HEK293 (cell line): ENCODE results near the gene DIS3L.
A peak's percentile ranks its signal among the peaks of the same experiment; 100 is the strongest.

Source experiments
- CTCF ChIA-PET: fragments of 350-600 bp; formaldehyde crosslinking; extraction: SDS; loops from one replicate; lab custom pipeline; 2021; ENCODE audit warnings: antibody characterized with exemption; lab: Yijun Ruan, JAX
- POLR2A ChIA-PET: fragments of 300-600 bp; formaldehyde crosslinking; extraction: SDS; loops from one replicate; lab custom pipeline; 2020; ENCODE audit warnings: antibody characterized with exemption, inconsistent platforms; lab: Yijun Ruan, JAX
- H3K27ac ChIP-seq: fragments of 200-500 bp; sonication (Bioruptor generic); 2 replicates; pipeline ENCODE4 v1.5.1; 2014; ENCODE audit warnings: low read depth, low read length, control low read depth, inconsistent platforms; ENCODE audit errors: extremely low read depth
- H3K36me3 ChIP-seq, 2 experiments: fragments of 200-500 bp in 1 of 2; sonication (Bioruptor generic) in 1 of 2; 1 replicate in 1 of 2; 2 replicates in 1 of 2; pipeline ENCODE4 v1.5.1; 2014 to 2017; ENCODE audit warnings: inconsistent platforms in 2 of 2, low read length in 2 of 2; ENCODE audit not compliant: control insufficient read depth in 2 of 2, insufficient read depth in 1 of 2
- H3K4me1 ChIP-seq: fragments of 200-500 bp; sonication (Bioruptor generic); 2 replicates; pipeline ENCODE4 v1.5.1; 2014; ENCODE audit warnings: mild to moderate bottlenecking, low read length, inconsistent platforms; ENCODE audit not compliant: control insufficient read depth, insufficient read depth
- H3K4me3 ChIP-seq: 2 replicates; pipeline ENCODE4 v1.5.1; 2011; ENCODE audit warnings: low read depth, mild to moderate bottlenecking, control low read depth, low read length, moderate library complexity
- H3K9me3 ChIP-seq: fragments of 200-500 bp; sonication (Bioruptor generic); 2 replicates; pipeline ENCODE4 v1.5.1; 2014; ENCODE audit warnings: low read depth, low read length, inconsistent platforms; ENCODE audit not compliant: control insufficient read depth, insufficient read depth
- GLIS1 ChIP-seq: fragments of 450-650 bp; formaldehyde crosslinking; IDR thresholded peaks from 2 replicates; pipeline ENCODE4 v1.5.1; 2016; ENCODE audit warnings: missing biosample characterization, missing genetic modification characterization
- HOXC10 ChIP-seq: sonication (generic); formaldehyde crosslinking; IDR thresholded peaks from 2 replicates; pipeline ENCODE4 v1.8.1; 2023; ENCODE audit warnings: mild to moderate bottlenecking, missing genetic modification reagents
- KLF8 ChIP-seq: fragments of 450-650 bp; formaldehyde crosslinking; IDR thresholded peaks from 2 replicates; pipeline ENCODE4 v1.5.1; 2016; ENCODE audit warnings: missing biosample characterization, missing genetic modification characterization
- ZBTB17 ChIP-seq: fragments of 450-650 bp; formaldehyde crosslinking; IDR thresholded peaks from 2 replicates; pipeline ENCODE4 v1.5.1; 2016; ENCODE audit warnings: missing biosample characterization, missing genetic modification characterization
- ZFHX2 ChIP-seq: fragments of 450-650 bp; formaldehyde crosslinking; conservative IDR thresholded peaks from 2 replicates; pipeline ENCODE4 v1.5.1; 2016; ENCODE audit warnings: missing biosample characterization, missing genetic modification characterization
- ZNF473 ChIP-seq: fragments of 450-650 bp; formaldehyde crosslinking; IDR thresholded peaks from 2 replicates; pipeline ENCODE4 v1.5.1; 2017; ENCODE audit warnings: missing biosample characterization, missing genetic modification characterization
- ZNF610 ChIP-seq: fragments of 450-650 bp; formaldehyde crosslinking; IDR thresholded peaks from 2 replicates; pipeline ENCODE4 v1.5.1; 2016; ENCODE audit warnings: missing biosample characterization, missing genetic modification characterization, borderline replicate concordance
- ZNF701 ChIP-seq: fragments of 450-650 bp; formaldehyde crosslinking; IDR thresholded peaks from 2 replicates; pipeline ENCODE4 v1.5.1; 2016; ENCODE audit warnings: missing biosample characterization, missing genetic modification characterization
- ZNF777 ChIP-seq: fragments of 450-650 bp; formaldehyde crosslinking; IDR thresholded peaks from 2 replicates; pipeline ENCODE4 v1.5.1; 2017; ENCODE audit warnings: missing biosample characterization, missing genetic modification characterization, borderline replicate concordance
- TF ChIP-seq, protein P1 (sequence below): fragments of 450-650 bp; formaldehyde crosslinking; IDR thresholded peaks from 2 replicates; pipeline ENCODE4 v1.5.1; 2016; ENCODE audit warnings: missing biosample characterization, missing genetic modification characterization
- TF ChIP-seq, protein P2 (sequence below): fragments of 450-650 bp; formaldehyde crosslinking; IDR thresholded peaks from 2 replicates; pipeline ENCODE4 v1.5.1; 2016; ENCODE audit warnings: missing biosample characterization, missing genetic modification characterization
- TF ChIP-seq, protein P3 (sequence below): fragments of 450-650 bp; formaldehyde crosslinking; IDR thresholded peaks from 2 replicates; pipeline ENCODE4 v1.5.1; 2016; ENCODE audit warnings: missing biosample characterization, missing genetic modification characterization
- TF ChIP-seq, protein P4 (sequence below): sonication (generic); formaldehyde crosslinking; IDR thresholded peaks from 2 replicates; pipeline ENCODE4 v1.8.1; 2022; ENCODE audit warnings: mild to moderate bottlenecking, moderate library complexity, missing genetic modification reagents
- TF ChIP-seq, protein P5 (sequence below): fragments of 450-650 bp; formaldehyde crosslinking; IDR thresholded peaks from 2 replicates; pipeline ENCODE4 v1.5.1; 2016; ENCODE audit warnings: missing biosample characterization, missing genetic modification characterization
- TF ChIP-seq, protein P6 (sequence below): fragments of 450-650 bp; formaldehyde crosslinking; IDR thresholded peaks from 2 replicates; pipeline ENCODE4 v1.5.1; 2016; ENCODE audit warnings: missing biosample characterization, missing genetic modification characterization
- TF ChIP-seq, protein P7 (sequence below): fragments of 450-650 bp; formaldehyde crosslinking; IDR thresholded peaks from 2 replicates; pipeline ENCODE4 v1.5.1; 2016; ENCODE audit warnings: missing biosample characterization, missing genetic modification characterization
- TF ChIP-seq, protein P8 (sequence below): fragments of 450-650 bp; formaldehyde crosslinking; IDR thresholded peaks from 2 replicates; pipeline ENCODE4 v1.5.1; 2016; ENCODE audit warnings: missing biosample characterization, missing genetic modification characterization

DIS3L gene

DNA sequence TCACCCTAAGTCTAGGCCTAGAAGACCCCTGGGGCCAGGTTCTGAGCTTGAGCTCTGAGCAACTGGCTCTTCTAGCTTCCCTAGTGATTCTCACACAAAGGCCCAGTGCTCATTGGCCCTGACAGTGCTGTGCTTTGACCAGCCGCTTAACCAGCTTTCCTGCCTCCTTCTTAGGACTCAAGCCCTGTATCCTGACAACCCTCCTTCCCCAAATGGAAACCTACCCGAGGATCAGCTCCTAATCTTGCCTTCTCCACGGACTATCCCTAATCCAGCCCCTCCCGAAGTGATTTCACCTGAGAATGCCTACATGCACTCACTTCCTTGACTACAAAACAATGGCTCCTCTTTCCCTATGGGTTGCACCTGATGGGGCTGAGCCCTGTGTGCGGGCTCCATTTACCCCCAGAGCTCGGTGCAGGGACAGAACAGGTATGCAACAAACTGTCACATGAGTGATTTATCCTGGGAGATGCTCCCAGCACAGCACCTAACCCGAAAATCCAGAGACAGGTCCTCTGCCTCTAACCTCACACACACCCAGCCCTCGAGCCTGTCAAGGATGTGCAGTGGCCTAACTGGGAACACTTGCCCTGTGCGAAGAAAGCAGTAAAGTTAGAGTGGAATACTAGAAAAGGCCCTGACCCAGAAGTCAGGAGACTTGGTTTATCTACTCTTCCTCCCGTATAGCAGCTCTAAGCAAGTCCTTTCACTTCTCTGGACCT, 42.1 kb upstream of the DIS3L start (continued):
- TF ChIP-seq, protein P1, sequence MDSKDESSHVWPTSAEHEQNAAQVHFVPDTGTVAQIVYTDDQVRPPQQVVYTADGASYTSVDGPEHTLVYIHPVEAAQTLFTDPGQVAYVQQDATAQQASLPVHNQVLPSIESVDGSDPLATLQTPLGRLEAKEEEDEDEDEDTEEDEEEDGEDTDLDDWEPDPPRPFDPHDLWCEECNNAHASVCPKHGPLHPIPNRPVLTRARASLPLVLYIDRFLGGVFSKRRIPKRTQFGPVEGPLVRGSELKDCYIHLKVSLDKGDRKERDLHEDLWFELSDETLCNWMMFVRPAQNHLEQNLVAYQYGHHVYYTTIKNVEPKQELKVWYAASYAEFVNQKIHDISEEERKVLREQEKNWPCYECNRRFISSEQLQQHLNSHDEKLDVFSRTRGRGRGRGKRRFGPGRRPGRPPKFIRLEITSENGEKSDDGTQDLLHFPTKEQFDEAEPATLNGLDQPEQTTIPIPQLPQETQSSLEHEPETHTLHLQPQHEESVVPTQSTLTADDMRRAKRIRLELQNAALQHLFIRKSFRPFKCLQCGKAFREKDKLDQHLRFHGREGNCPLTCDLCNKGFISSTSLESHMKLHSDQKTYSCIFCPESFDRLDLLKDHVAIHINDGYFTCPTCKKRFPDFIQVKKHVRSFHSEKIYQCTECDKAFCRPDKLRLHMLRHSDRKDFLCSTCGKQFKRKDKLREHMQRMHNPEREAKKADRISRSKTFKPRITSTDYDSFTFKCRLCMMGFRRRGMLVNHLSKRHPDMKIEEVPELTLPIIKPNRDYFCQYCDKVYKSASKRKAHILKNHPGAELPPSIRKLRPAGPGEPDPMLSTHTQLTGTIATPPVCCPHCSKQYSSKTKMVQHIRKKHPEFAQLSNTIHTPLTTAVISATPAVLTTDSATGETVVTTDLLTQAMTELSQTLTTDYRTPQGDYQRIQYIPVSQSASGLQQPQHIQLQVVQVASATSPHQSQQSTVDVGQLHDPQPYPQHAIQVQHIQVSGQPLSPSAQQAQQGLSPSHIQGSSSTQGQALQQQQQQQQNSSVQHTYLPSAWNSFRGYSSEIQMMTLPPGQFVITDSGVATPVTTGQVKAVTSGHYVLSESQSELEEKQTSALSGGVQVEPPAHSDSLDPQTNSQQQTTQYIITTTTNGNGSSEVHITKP (tag by site-specific recombination) = no peak
- TF ChIP-seq, protein P2, sequence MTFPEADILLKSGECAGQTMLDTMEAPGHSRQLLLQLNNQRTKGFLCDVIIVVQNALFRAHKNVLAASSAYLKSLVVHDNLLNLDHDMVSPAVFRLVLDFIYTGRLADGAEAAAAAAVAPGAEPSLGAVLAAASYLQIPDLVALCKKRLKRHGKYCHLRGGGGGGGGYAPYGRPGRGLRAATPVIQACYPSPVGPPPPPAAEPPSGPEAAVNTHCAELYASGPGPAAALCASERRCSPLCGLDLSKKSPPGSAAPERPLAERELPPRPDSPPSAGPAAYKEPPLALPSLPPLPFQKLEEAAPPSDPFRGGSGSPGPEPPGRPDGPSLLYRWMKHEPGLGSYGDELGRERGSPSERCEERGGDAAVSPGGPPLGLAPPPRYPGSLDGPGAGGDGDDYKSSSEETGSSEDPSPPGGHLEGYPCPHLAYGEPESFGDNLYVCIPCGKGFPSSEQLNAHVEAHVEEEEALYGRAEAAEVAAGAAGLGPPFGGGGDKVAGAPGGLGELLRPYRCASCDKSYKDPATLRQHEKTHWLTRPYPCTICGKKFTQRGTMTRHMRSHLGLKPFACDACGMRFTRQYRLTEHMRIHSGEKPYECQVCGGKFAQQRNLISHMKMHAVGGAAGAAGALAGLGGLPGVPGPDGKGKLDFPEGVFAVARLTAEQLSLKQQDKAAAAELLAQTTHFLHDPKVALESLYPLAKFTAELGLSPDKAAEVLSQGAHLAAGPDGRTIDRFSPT (tag by site-specific recombination) = no peak
- no peak for TF ChIP-seq ZNF777 (tag by site-specific recombination)
- TF ChIP-seq HOXC10 (CRISPR knock-in tag) = no peak
- no peak for TF ChIP-seq ZNF610 (tag by site-specific recombination)
- TF ChIP-seq, protein P3, sequence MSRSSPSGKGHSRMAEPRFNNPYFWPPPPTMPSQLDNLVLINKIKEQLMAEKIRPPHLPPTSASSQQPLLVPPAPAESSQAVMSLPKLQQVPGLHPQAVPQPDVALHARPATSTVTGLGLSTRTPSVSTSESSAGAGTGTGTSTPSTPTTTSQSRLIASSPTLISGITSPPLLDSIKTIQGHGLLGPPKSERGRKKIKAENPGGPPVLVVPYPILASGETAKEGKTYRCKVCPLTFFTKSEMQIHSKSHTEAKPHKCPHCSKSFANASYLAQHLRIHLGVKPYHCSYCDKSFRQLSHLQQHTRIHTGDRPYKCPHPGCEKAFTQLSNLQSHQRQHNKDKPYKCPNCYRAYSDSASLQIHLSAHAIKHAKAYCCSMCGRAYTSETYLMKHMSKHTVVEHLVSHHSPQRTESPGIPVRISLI (tag by site-specific recombination) = no peak
- TF ChIP-seq, protein P4, sequence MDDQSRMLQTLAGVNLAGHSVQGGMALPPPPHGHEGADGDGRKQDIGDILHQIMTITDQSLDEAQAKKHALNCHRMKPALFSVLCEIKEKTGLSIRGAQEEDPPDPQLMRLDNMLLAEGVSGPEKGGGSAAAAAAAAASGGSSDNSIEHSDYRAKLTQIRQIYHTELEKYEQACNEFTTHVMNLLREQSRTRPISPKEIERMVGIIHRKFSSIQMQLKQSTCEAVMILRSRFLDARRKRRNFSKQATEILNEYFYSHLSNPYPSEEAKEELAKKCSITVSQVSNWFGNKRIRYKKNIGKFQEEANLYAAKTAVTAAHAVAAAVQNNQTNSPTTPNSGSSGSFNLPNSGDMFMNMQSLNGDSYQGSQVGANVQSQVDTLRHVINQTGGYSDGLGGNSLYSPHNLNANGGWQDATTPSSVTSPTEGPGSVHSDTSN (CRISPR knock-in tag) = no peak
- no peak for TF ChIP-seq ZNF701 (tag by site-specific recombination)
- TF ChIP-seq, protein P5, sequence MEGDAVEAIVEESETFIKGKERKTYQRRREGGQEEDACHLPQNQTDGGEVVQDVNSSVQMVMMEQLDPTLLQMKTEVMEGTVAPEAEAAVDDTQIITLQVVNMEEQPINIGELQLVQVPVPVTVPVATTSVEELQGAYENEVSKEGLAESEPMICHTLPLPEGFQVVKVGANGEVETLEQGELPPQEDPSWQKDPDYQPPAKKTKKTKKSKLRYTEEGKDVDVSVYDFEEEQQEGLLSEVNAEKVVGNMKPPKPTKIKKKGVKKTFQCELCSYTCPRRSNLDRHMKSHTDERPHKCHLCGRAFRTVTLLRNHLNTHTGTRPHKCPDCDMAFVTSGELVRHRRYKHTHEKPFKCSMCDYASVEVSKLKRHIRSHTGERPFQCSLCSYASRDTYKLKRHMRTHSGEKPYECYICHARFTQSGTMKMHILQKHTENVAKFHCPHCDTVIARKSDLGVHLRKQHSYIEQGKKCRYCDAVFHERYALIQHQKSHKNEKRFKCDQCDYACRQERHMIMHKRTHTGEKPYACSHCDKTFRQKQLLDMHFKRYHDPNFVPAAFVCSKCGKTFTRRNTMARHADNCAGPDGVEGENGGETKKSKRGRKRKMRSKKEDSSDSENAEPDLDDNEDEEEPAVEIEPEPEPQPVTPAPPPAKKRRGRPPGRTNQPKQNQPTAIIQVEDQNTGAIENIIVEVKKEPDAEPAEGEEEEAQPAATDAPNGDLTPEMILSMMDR = no peak

DNA sequence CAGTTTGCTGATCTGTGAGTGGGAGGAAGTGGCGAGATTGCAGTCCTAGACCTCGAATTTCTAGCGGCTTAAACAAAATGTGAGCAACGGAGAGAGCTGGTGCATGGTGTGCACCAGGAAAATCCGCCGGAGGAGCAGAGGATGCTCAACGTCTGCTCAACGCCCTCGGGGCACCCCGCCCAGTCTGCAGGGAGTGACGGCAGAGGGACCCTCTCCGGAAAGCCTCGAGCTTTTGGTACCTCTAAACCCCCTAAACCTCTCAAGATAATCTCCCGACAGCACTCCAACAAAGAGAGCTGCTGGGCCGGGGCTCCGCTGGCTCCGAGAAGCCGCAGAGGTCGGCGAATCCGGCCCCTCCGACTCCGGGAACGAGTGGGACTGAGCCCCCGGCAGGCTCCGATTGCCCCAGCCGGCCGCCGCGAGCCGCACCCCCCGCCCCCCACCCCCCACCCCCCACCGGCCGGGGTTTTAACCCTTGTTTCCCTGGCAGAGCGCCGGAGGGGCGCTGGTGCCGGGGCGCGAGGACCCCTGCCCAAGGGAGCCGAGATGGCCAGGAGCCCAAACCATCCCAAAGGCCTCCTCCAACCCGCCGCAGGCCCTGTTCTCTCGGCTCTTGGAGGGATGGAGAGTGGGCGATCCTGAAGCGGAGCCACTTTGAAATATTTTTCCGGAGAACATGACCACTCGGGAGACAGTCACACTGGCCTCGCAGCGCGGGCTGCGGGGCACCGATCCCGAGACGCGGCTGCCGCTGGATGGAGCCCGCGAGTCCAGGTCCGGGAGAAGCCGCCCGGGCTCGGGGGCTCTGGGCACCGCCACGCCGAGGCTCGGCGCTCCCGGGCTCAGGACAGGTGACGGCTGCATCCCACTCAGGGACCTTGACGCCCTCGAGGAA, 41.3 kb upstream of the DIS3L start:
- POLR2A ChIA-PET = no interaction called here
- CTCF ChIA-PET = interaction anchor here (0.6 to 2.5 kb wide), 12 partner anchors 9 to 334 kb away, joined by 3 to 11 read pairs (median 4); no protein-coding TSS in a partner anchor
- Histone ChIP-seq H3K4me1 (peaks cover 17% of the 10 kb centered on the region), H3K4me3 (peak overlapping the region; percentile 38), H3K27ac (no peak overlapping the region), H3K9me3 (no peaks in the 10 kb centered on the region), H3K36me3 (no peaks in the 10 kb centered on the region)
- TF ChIP-seq, protein P6, sequence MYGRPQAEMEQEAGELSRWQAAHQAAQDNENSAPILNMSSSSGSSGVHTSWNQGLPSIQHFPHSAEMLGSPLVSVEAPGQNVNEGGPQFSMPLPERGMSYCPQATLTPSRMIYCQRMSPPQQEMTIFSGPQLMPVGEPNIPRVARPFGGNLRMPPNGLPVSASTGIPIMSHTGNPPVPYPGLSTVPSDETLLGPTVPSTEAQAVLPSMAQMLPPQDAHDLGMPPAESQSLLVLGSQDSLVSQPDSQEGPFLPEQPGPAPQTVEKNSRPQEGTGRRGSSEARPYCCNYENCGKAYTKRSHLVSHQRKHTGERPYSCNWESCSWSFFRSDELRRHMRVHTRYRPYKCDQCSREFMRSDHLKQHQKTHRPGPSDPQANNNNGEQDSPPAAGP (tag by site-specific recombination) = peak; percentile 15; the same call in 1 of the 2 replicates
- TF ChIP-seq, protein P7, sequence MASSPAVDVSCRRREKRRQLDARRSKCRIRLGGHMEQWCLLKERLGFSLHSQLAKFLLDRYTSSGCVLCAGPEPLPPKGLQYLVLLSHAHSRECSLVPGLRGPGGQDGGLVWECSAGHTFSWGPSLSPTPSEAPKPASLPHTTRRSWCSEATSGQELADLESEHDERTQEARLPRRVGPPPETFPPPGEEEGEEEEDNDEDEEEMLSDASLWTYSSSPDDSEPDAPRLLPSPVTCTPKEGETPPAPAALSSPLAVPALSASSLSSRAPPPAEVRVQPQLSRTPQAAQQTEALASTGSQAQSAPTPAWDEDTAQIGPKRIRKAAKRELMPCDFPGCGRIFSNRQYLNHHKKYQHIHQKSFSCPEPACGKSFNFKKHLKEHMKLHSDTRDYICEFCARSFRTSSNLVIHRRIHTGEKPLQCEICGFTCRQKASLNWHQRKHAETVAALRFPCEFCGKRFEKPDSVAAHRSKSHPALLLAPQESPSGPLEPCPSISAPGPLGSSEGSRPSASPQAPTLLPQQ (tag by site-specific recombination) = 0 out of 2 replicates have a peak, but pooled peaks have one; percentile 11
- TF ChIP-seq GLIS1 (tag by site-specific recombination) (peak; percentile 23; the same call in 1 of the 2 replicates), KLF8 (peak; percentile 71; the same call in 1 of the 2 replicates), ZFHX2 (0 out of 2 replicates have a peak, but pooled peaks have one; percentile 21), ZNF473 (tag by site-specific recombination) (no peak), ZBTB17 (tag by site-specific recombination) (peak; percentile 99)
- TF ChIP-seq, protein P8, sequence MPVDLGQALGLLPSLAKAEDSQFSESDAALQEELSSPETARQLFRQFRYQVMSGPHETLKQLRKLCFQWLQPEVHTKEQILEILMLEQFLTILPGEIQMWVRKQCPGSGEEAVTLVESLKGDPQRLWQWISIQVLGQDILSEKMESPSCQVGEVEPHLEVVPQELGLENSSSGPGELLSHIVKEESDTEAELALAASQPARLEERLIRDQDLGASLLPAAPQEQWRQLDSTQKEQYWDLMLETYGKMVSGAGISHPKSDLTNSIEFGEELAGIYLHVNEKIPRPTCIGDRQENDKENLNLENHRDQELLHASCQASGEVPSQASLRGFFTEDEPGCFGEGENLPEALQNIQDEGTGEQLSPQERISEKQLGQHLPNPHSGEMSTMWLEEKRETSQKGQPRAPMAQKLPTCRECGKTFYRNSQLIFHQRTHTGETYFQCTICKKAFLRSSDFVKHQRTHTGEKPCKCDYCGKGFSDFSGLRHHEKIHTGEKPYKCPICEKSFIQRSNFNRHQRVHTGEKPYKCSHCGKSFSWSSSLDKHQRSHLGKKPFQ = no peak
